Activated CD4-positive, alpha-beta T cell treated with anti-CD3 and anti-CD28 coated beads, Interleukin-2, amount 50 U/mL, for 24 hours (primary cell): ENCODE measurements around the gene MSANTD1.
"Not testable (repeated sequence)": the region's sequence is repeated elsewhere in the genome, so short reads cannot be mapped to it uniquely, and the experiment has no call there.

ENCODE experiments used
- DNase-seq, 2 donors: peaks; one replicate each; pipeline ENCODE4 v3.0.0-alpha.2; 2020; ENCODE audit warnings: low read depth in 1 of 2, low spot score in 1 of 2

The MSANTD1 gene

GRCh38 chr4:3287271-3287971 is 38.5 kb downstream of the MSANTD1 start:
- DNase-seq: no peak

GRCh38 chr4:3287972-3288570 is 39.1 kb downstream of the MSANTD1 start:
- no peak for DNase-seq

- DNase-seq: no peak
These were observed 39.7 kb downstream of the MSANTD1 start for GRCh38 chr4:3288571-3289094.

GRCh38 chr4:3290476-3290875 is 41.5 kb downstream of the MSANTD1 start:
- DNase-seq: no peak

GRCh38 chr4:3290889-3291321 is 41.9 kb downstream of the MSANTD1 start:
- no peak for DNase-seq

- no peak for DNase-seq
These were observed 42.5 kb downstream of the MSANTD1 start for GRCh38 chr4:3291411-3291968.

GRCh38 chr4:3291969-3292570 is 43.1 kb downstream of the MSANTD1 start:
- no peak for DNase-seq

- DNase-seq: peak; percentile 82 to 84
These were observed 43.8 kb downstream of the MSANTD1 start, which contains the start of gene RGS12 for GRCh38 chr4:3292571-3293400. Gene RGS12 (plus strand): TSS chr4:3293021. CDS start chr4:3316171, 23,150 bp downstream.

- no peak for DNase-seq
These were observed 44.7 kb downstream of the MSANTD1 start for GRCh38 chr4:3293401-3294391.

- DNase-seq: no peak
These were observed 45.7 kb downstream of the MSANTD1 start for GRCh38 chr4:3294401-3295241.

- DNase-seq: no peak
These were observed 47.1 kb downstream of the MSANTD1 start for GRCh38 chr4:3295837-3296624.

- DNase-seq: no peak
These were observed 47.7 kb downstream of the MSANTD1 start for GRCh38 chr4:3296651-3297050.

GRCh38 chr4:3297066-3297859 is 48.3 kb downstream of the MSANTD1 start:
- no peak for DNase-seq

- DNase-seq: no peak
These were observed 50.4 kb downstream of the MSANTD1 start for GRCh38 chr4:3299122-3299975.

- DNase-seq: no peak
These were observed 51.2 kb downstream of the MSANTD1 start for GRCh38 chr4:3299976-3300671.

GRCh38 chr4:3300882-3301281 is 51.9 kb downstream of the MSANTD1 start:
- DNase-seq: not testable (repeated sequence)
